DOHH2 (cell line): ENCODE results near the gene CAB39.
A peak's percentile ranks its signal among the peaks of the same experiment; 100 is the strongest.

Source experiments
- H3F3A ChIP-seq: fragments of 200-600 bp; sonication (generic), shearing (Covaris generic); 2 replicates; pipeline ENCODE4 v1.6.0; 2016; ENCODE audit warnings: antibody characterized with exemption, mild to moderate bottlenecking; ENCODE audit not compliant: control insufficient read depth, insufficient read depth
- H3K27ac ChIP-seq: fragments of 200-600 bp; sonication (generic); 2 replicates; pipeline ENCODE4 v1.5.1; 2014; ENCODE audit warnings: low read depth, mild to moderate bottlenecking, low read length, moderate library complexity
- H3K27me3 ChIP-seq: fragments of 200-600 bp; sonication (generic); 2 replicates; pipeline ENCODE4 v1.6.1; 2014; ENCODE audit warnings: mild to moderate bottlenecking, low read length, mixed read lengths; ENCODE audit not compliant: control insufficient read depth
- H3K36me3 ChIP-seq: fragments of 200-600 bp; sonication (generic); 2 replicates; pipeline ENCODE4 v1.6.1; 2014; ENCODE audit warnings: mild to moderate bottlenecking, low read length, moderate library complexity, mixed read lengths; ENCODE audit not compliant: control insufficient read depth
- H3K4me1 ChIP-seq: fragments of 200-600 bp; sonication (generic); 2 replicates; pipeline ENCODE4 v1.6.1; 2014; ENCODE audit warnings: mild to moderate bottlenecking, low read length, mixed read lengths; ENCODE audit not compliant: control insufficient read depth
- H3K4me2 ChIP-seq: fragments of 200-600 bp; sonication (generic); 2 replicates; pipeline ENCODE4 v1.6.0; 2014; ENCODE audit warnings: mild to moderate bottlenecking, low read length, moderate library complexity
- H3K4me3 ChIP-seq: fragments of 200-600 bp; sonication (generic); 2 replicates; pipeline ENCODE4 v1.5.1; 2014; ENCODE audit warnings: mild to moderate bottlenecking, low read length, mixed read lengths
- H3K79me2 ChIP-seq: fragments of 200-600 bp; sonication (generic); 2 replicates; pipeline ENCODE4 v1.6.1; 2014; ENCODE audit warnings: mild to moderate bottlenecking, low read length, mixed read lengths; ENCODE audit not compliant: control insufficient read depth
- H3K9me2 ChIP-seq: fragments of 200-600 bp; sonication (generic); replicated peaks from 2 replicates; pipeline ENCODE4 v1.6.1; 2014; ENCODE audit warnings: mild to moderate bottlenecking, low read length, mixed read lengths; ENCODE audit not compliant: control insufficient read depth
- H3K9me3 ChIP-seq: fragments of 200-600 bp; sonication (generic); 2 replicates; pipeline ENCODE4 v1.6.1; 2014; ENCODE audit warnings: antibody characterized with exemption, low read length, mixed read lengths; ENCODE audit not compliant: control insufficient read depth, insufficient read depth
- H4K20me1 ChIP-seq: fragments of 200-600 bp; sonication (generic); 2 replicates; pipeline ENCODE4 v1.6.0; 2014; ENCODE audit warnings: low read depth, mild to moderate bottlenecking, antibody characterized with exemption, low read length, moderate library complexity; ENCODE audit not compliant: control insufficient read depth, insufficient read depth
- CTCF ChIP-seq: fragments of 200-600 bp; sonication (generic); IDR thresholded peaks from one replicate; pipeline ENCODE4 v1.5.1; 2014; ENCODE audit warnings: antibody characterized with exemption, mild to moderate bottlenecking, low read depth, low read length; ENCODE audit not compliant: poor library complexity, severe bottlenecking
- EZH2phosphoT487 ChIP-seq: fragments of 200-600 bp; sonication (generic); IDR thresholded peaks from 2 replicates; pipeline ENCODE4 v1.6.1; 2017; ENCODE audit warnings: borderline replicate concordance, mild to moderate bottlenecking, antibody characterized with exemption, low read length, moderate library complexity, mixed read lengths

CAB39 gene

GRCh38 chr2:230714136-230714480, 1.5 kb downstream of the CAB39 start:
- H3K27ac ChIP-seq = no peak overlapping the region; the same call in 1 of the 2 replicates
- no peaks in the 10 kb centered on the region for H3K9me2 ChIP-seq
- H3K4me1 ChIP-seq = peaks cover 48% of the 10 kb centered on the region
- 0 out of 2 replicates have a peak, but pooled peaks cover 4% of the 10 kb centered on the region for H3F3A ChIP-seq
- peaks cover 62% of the 10 kb centered on the region for H3K79me2 ChIP-seq
- peaks cover 9% of the 10 kb centered on the region for H3K36me3 ChIP-seq
- no peaks in the 10 kb centered on the region for H3K9me3 ChIP-seq
- no peak for TF ChIP-seq CTCF
- no peak for TF ChIP-seq EZH2phosphoT487
- peaks cover 30% of the 10 kb centered on the region for H4K20me1 ChIP-seq
- H3K4me3 ChIP-seq = peak overlapping the region; percentile 91
- no peaks in the 10 kb centered on the region; the same call in 1 of the 2 replicates for H3K27me3 ChIP-seq
- peak overlapping the region; percentile 78 for H3K4me2 ChIP-seq

- peaks cover 73% of the 10 kb centered on the region for H3K79me2 ChIP-seq
- no peaks in the 10 kb centered on the region for H3K9me2 ChIP-seq
- no peak for TF ChIP-seq EZH2phosphoT487
- TF ChIP-seq CTCF = no peak
- no peak overlapping the region for H3K27ac ChIP-seq
- H3K36me3 ChIP-seq = peaks cover 15% of the 10 kb centered on the region
- H3K4me1 ChIP-seq = peaks cover 55% of the 10 kb centered on the region
- H3K4me2 ChIP-seq = peak overlapping the region; percentile 78; the same call in 1 of the 2 replicates
- 0 out of 2 replicates have a peak, but pooled peaks cover 4% of the 10 kb centered on the region for H3F3A ChIP-seq
- no peaks in the 10 kb centered on the region for H3K27me3 ChIP-seq
- H3K4me3 ChIP-seq = no peak overlapping the region
- no peaks in the 10 kb centered on the region for H3K9me3 ChIP-seq
- peaks cover 30% of the 10 kb centered on the region for H4K20me1 ChIP-seq
Measured at GRCh38 chr2:230715201-230715600, 2.6 kb downstream of the CAB39 start.

GRCh38 chr2:230716588-230716987, 3.9 kb downstream of the CAB39 start:
- Histone ChIP-seq H3K4me3 (no peak overlapping the region), H3K4me1 (peaks cover 64% of the 10 kb centered on the region), H4K20me1 (peaks cover 32% of the 10 kb centered on the region), H3K9me3 (no peaks in the 10 kb centered on the region), H3K27ac (no peak overlapping the region), H3K79me2 (peaks cover 87% of the 10 kb centered on the region), H3K4me2 (no peak overlapping the region), H3F3A (0 out of 2 replicates have a peak, but pooled peaks cover 4% of the 10 kb centered on the region), H3K9me2 (no peaks in the 10 kb centered on the region), H3K27me3 (no peaks in the 10 kb centered on the region), H3K36me3 (peaks cover 28% of the 10 kb centered on the region)
- TF ChIP-seq CTCF (no peak), EZH2phosphoT487 (no peak)
